Activated T-helper 1 cell treated with anti-CD3 and anti-CD28 coated beads, Interleukin-12 subunit alpha, Interleukin-12 subunit beta, Interleukin-2, Interleukin-4 antibody, amounts not matched to agents 30 ng/mL and 10 ng/mL and 1 ng/mL, durations not matched to agents 14 hours and 24 hours and 36 hours (primary cell): Measurements from ENCODE around the gene SBNO1. TPM values are rescaled to one million over a fixed set of nuclear protein-coding genes. Genes with fewer than 3 reads are reported as not detected.

Experiments
- DNase-seq: peaks from one replicate; pipeline ENCODE4 v3.0.0; 2021; ENCODE audit warnings: low spot score
- H3K27ac Mint-ChIP-seq: one replicate; pipeline ENCODE4 v1.8.0; 2021; ENCODE audit warnings: mild to moderate bottlenecking, mixed read lengths
- H3K27me3 Mint-ChIP-seq: one replicate; pipeline ENCODE4 v1.8.0; 2022; ENCODE audit warnings: mild to moderate bottlenecking, moderate library complexity, mixed read lengths; ENCODE audit not compliant: insufficient read depth
- H3K36me3 Mint-ChIP-seq: one replicate; pipeline ENCODE4 v1.8.0; 2021; ENCODE audit warnings: low read depth, mixed read lengths
- H3K4me1 Mint-ChIP-seq: one replicate; pipeline ENCODE4 v1.8.0; 2021; ENCODE audit warnings: low read depth, mixed read lengths
- H3K4me3 Mint-ChIP-seq: one replicate; pipeline ENCODE4 v1.8.0; 2021; ENCODE audit warnings: mild to moderate bottlenecking, moderate library complexity, mixed read lengths
- H3K9me3 Mint-ChIP-seq: one replicate; pipeline ENCODE4 v1.8.0; 2021; ENCODE audit warnings: mixed read lengths
- intact Hi-C: fragments of 100-400 bp; cut with micrococcal nuclease; formaldehyde crosslinking; loops from one replicate; pipeline ENCODE4 v1.15.1; 2024
- total RNA-seq: library from RNA; stranded (reverse); gene quantifications from 2 replicates; pipeline ENCODE4 v1.2.3, GENCODE V29; 2022

The SBNO1 gene
- total RNA-seq, 1 donor from 2014 or later = 51.6 TPM

DNA sequence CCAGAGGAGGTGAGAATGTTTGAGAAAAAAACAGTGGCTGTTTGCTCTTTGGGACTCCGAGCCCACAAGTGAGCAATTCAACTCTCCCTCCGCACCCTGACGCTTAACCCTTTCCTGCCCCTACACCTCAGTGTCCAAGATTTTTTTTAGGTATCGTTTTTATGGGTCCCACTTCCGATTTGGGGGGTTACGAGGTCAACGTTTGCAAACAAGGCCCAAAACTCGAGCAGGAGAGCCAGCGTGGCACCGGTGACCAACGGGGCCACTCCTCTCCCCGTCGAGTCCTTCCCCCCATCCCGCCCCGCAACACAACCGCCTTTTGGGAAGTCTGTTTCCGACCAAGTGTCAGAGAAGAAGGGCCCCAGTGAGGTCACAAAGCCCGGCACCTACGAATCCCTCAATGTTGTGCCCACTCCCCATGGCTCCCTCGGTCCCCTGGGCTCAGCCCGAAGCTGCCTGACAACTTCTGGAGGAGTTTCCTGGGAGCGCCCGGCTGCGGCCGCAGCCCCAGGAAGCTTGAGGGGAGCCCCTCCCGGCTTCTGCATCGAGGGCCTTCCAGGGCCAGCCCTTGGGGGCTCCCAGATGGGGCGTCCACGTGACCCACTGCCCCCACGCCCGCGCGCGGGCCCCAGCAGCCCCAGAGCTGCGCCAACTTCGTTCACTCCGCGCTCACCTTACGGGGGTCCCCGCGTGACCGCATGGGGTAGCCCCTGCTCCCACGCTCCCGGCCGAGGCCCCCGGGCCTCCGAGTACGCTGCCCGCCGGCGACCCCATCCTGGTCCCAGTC is 94.2 kb downstream of the SBNO1 start:
- Mint-ChIP-seq H3K4me1 (peaks cover 9% of the 10 kb centered on the region), H3K9me3 (no peaks in the 10 kb centered on the region), H3K36me3 (no peaks in the 10 kb centered on the region), H3K27ac (peak overlapping the region; percentile 74), H3K4me3 (peak overlapping the region; percentile 89), H3K27me3 (peaks cover 5% of the 10 kb centered on the region)
- intact Hi-C loops = loop anchor here (1.0 to 2.0 kb wide), 3 partner anchors 95 to 444 kb away; no protein-coding TSS in a partner anchor
- no peak for DNase-seq

GRCh38 chr12:123269896-123270213 is 94.8 kb downstream of the SBNO1 start:
- no peaks in the 10 kb centered on the region for H3K9me3 Mint-ChIP-seq
- peak overlapping the region; percentile 74 for H3K27ac Mint-ChIP-seq
- H3K4me1 Mint-ChIP-seq = peaks cover 9% of the 10 kb centered on the region
- no peaks in the 10 kb centered on the region for H3K36me3 Mint-ChIP-seq
- H3K27me3 Mint-ChIP-seq = peaks cover 5% of the 10 kb centered on the region
- no peak for DNase-seq
- H3K4me3 Mint-ChIP-seq = peak overlapping the region; percentile 89
- intact Hi-C loops = loop anchor here (1.0 to 2.0 kb wide), 3 partner anchors 95 to 445 kb away; no protein-coding TSS in a partner anchor

DNA sequence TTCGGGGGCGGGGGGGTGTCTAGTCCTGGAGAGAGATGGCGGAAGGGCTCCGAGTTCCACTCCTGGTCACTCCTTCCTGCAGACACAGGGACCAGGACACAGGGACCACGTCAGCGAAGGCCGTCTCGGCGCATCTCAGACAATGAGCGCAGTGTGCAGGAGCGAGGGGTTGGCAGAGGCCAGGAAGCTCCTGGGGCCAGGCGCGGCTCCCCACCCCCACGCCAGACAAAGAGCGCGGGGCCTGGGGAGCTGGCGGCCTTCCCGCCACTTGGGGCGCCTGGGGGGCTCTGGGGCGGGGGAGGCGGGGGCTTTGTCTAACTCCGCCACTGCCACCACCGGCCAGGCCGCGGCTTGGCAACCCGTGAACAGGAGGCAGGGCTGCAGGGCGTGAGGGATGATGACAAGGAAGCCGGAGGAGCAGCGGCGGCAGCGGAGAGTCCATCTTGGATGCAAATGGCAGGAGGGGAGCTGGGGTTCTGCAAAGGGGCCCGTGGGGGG is 95.2 kb downstream of the SBNO1 start:
- H3K9me3 Mint-ChIP-seq = no peaks in the 10 kb centered on the region
- H3K36me3 Mint-ChIP-seq = peaks cover 1% of the 10 kb centered on the region
- peaks cover 9% of the 10 kb centered on the region for H3K4me1 Mint-ChIP-seq
- peak overlapping the region; percentile 70 for H3K27ac Mint-ChIP-seq
- H3K27me3 Mint-ChIP-seq = peaks cover 5% of the 10 kb centered on the region
- intact Hi-C loops = no loop called here
- H3K4me3 Mint-ChIP-seq = peak overlapping the region; percentile 89
- DNase-seq = no peak

GRCh38 chr12:123268850-123269249 is 95.8 kb downstream of the SBNO1 start:
- Mint-ChIP-seq H3K4me1 (peaks cover 9% of the 10 kb centered on the region), H3K36me3 (peaks cover 3% of the 10 kb centered on the region), H3K27ac (no peak overlapping the region), H3K9me3 (no peaks in the 10 kb centered on the region), H3K27me3 (peaks cover 5% of the 10 kb centered on the region), H3K4me3 (peak overlapping the region; percentile 74)
- no peak for DNase-seq
- intact Hi-C loops = no loop called here

DNA sequence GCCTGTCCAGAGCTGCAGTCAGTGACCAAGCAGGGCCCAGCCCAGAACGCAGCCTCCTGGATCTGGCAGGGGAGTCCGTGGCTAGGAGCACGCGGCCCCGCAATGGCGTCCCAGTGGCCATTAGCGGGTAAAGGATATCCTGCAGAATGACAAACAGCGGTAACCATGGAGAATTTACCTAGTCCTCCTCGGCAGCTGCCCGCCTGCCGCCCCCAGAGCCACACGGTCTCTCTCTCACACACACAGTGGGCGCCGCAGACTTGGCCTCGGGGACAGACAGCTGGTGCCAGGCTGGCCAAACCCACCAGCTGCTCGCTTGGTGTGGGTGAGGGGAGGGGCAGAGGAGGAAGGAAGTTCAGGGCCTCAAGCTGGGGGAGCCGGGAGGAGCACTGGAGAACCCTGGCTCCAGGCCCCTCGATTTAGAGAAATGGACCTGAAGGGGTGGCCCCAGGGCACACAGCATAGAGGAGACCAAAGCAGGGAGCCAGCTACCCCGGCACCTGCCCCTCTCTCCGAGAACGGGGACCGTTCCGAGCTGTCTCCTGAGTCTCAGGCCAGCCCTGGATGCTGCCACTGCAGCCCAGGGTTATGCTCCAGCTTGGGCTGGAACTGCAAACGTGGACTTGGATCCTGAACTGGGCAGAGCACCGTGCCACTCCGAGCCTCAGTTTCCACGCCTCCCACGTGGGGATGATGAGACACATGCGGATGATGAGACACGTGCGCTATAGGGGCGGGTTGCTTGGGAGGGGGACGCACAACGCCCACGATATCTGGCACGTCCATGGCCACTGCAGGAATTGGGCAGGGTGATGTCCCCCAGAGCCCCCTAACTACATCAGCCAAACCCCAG is 96.4 kb downstream of the SBNO1 start:
- Mint-ChIP-seq H3K27ac (peak overlapping the region; percentile 55), H3K36me3 (peaks cover 3% of the 10 kb centered on the region), H3K27me3 (peaks cover 2% of the 10 kb centered on the region), H3K4me1 (peaks cover 9% of the 10 kb centered on the region), H3K4me3 (peak overlapping the region; percentile 62), H3K9me3 (no peaks in the 10 kb centered on the region)
- no peak for DNase-seq
- intact Hi-C loops = no loop called here

GRCh38 chr12:123267335-123267920 is 97.2 kb downstream of the SBNO1 start:
- Mint-ChIP-seq H3K27ac (no peak overlapping the region), H3K4me1 (peaks cover 9% of the 10 kb centered on the region), H3K36me3 (peaks cover 3% of the 10 kb centered on the region), H3K4me3 (peak overlapping the region; percentile 42), H3K9me3 (no peaks in the 10 kb centered on the region), H3K27me3 (no peaks in the 10 kb centered on the region)
- intact Hi-C loops = no loop called here
- no peak for DNase-seq

- Mint-ChIP-seq H3K9me3 (no peaks in the 10 kb centered on the region), H3K27ac (no peak overlapping the region), H3K36me3 (peaks cover 3% of the 10 kb centered on the region), H3K4me3 (no peak overlapping the region), H3K4me1 (peaks cover 9% of the 10 kb centered on the region), H3K27me3 (no peaks in the 10 kb centered on the region)
- DNase-seq = no peak
- intact Hi-C loops = no loop called here
These were observed 97.9 kb downstream of the SBNO1 start for GRCh38 chr12:123266679-123267277.

DNA sequence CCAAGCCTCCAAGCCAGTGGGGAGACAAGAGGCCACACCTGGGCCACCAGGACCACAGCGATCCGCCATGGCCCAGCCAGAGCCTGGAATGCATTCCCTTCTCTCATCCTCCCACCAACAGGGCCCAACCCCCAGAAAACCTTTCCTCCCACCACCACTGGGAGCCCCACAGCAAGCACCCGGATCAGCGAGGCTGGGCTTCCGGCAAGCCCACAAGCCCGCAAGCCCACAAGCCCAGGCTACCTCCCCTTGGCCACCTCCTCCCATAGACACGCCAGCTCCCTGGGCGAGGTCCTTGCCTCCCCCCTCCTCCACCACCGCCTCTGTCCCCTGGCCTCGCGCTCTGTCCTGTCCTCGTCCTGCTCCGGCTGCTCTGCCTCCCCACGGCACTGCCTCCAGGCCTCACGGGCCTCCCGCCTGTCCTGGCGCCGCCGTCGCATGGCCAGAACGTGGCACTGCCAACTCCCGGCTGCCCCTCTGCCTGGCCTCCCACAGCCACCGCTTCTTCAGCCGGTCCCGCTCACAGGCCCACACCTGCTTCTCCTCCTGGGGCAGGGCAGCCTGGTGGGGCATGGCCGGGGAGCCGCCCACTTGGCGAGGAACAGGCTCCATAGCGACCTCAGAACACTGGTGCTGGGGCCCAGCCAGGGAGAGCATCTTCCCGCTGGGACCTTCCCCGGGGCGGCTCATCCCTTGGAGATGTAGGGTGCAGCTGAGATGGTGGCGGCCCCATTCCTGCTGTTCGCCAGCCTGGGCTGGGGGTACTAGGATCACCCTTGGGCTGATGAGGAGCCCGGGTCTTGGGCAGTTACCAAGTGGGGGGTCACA is 98.6 kb downstream of the SBNO1 start:
- H3K27ac Mint-ChIP-seq = no peak overlapping the region
- H3K27me3 Mint-ChIP-seq = no peaks in the 10 kb centered on the region
- peaks cover 9% of the 10 kb centered on the region for H3K4me1 Mint-ChIP-seq
- intact Hi-C loops = no loop called here
- no peaks in the 10 kb centered on the region for H3K9me3 Mint-ChIP-seq
- no peak for DNase-seq
- H3K4me3 Mint-ChIP-seq = no peak overlapping the region
- peaks cover 3% of the 10 kb centered on the region for H3K36me3 Mint-ChIP-seq

DNA sequence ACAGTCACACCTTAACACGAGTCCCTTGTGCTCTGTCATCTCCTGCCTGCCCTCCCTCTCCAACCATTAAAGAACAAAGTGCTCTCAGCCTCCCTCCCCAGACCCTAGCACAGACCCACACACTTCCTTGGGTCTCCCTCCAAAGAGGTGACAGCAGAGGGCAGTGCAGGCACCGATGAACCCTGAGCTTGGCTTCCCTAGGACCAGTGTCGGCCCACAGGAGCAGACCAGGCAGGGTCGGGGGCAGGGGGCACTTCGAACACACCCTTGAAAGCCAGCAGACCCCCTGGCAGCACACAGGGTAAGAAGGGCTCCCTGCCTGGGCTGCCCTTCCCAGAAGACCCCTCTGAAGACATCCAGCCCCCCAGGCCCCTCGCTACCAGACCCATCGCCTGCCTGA is 100.0 kb downstream of the SBNO1 start:
- no peak overlapping the region for H3K27ac Mint-ChIP-seq
- no peaks in the 10 kb centered on the region for H3K9me3 Mint-ChIP-seq
- H3K4me1 Mint-ChIP-seq = peaks cover under 1% of the 10 kb centered on the region
- intact Hi-C loops = no loop called here
- no peak overlapping the region for H3K4me3 Mint-ChIP-seq
- DNase-seq = no peak
- no peaks in the 10 kb centered on the region for H3K27me3 Mint-ChIP-seq
- H3K36me3 Mint-ChIP-seq = peaks cover 9% of the 10 kb centered on the region

DNA sequence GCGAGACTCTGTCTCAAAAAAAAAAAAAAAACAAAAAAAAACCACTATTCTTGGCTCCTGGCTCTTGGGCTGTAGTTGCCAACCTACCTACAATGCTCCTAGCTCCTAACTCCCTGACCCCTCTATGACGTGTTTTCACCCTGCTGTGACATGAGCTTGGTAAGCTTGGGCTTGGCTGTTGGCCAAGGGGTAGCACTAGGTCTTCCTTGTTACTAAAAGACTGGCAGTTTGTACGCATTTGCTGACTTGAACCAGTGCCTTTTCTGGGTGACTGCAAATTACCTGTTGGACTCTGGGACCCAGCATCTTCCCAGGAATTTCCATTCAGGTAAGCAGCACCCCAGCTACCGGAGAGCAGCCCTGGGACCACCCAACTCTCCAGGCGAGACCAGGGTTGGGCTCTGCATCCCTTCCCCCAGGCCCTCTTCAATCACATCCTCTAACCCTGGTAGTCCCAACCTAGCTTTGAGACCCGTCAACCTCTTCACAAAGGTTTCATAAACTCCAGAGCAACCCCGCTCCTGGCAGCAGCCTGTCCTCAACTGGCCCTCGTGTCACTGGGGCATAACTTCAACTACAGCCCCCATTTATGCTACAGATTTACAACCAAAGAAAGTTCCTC is 101.3 kb downstream of the SBNO1 start:
- Mint-ChIP-seq H3K4me1 (peaks cover 9% of the 10 kb centered on the region), H3K27me3 (no peaks in the 10 kb centered on the region), H3K4me3 (no peak overlapping the region), H3K36me3 (peaks cover 9% of the 10 kb centered on the region), H3K9me3 (no peaks in the 10 kb centered on the region), H3K27ac (no peak overlapping the region)
- intact Hi-C loops = no loop called here
- DNase-seq = no peak

GRCh38 chr12:123261196-123261595 is 103.5 kb downstream of the SBNO1 start:
- DNase-seq = no peak
- no peaks in the 10 kb centered on the region for H3K27me3 Mint-ChIP-seq
- intact Hi-C loops = no loop called here
- no peaks in the 10 kb centered on the region for H3K9me3 Mint-ChIP-seq
- peak overlapping the region; percentile 33 for H3K27ac Mint-ChIP-seq
- peaks cover 9% of the 10 kb centered on the region for H3K4me1 Mint-ChIP-seq
- peaks cover 15% of the 10 kb centered on the region for H3K36me3 Mint-ChIP-seq
- H3K4me3 Mint-ChIP-seq = no peak overlapping the region
